ENCODE data around the gene ANKH.

DNA sequence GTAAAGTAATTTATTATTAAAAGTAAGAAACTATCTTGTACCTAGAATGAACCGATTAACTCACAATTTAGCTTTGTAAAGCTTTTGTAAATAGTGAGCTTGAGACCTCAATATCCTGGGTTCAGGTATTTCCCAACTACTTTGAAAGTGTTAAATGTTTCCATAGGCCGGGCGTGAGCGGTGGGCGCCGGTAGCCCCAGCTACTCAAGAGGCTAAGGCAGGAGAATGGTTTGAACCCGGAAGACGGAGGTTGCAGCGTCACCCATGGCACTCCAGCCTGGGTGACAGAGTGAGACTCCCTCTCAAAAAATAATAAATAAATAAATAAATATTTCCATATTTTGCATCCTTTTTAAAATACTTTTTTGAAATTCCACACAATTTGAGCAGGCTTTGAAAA is 1.5 kb upstream of the ANKH start:
- no peak for TF ChIP-seq POLR2A (IDR thresholded peaks at IDR 0.05; ENCODE audit: low read depth)
- no peak for TF ChIP-seq EP300 (IDR thresholded peaks at IDR 0.05)
- TF ChIP-seq, protein P1, sequence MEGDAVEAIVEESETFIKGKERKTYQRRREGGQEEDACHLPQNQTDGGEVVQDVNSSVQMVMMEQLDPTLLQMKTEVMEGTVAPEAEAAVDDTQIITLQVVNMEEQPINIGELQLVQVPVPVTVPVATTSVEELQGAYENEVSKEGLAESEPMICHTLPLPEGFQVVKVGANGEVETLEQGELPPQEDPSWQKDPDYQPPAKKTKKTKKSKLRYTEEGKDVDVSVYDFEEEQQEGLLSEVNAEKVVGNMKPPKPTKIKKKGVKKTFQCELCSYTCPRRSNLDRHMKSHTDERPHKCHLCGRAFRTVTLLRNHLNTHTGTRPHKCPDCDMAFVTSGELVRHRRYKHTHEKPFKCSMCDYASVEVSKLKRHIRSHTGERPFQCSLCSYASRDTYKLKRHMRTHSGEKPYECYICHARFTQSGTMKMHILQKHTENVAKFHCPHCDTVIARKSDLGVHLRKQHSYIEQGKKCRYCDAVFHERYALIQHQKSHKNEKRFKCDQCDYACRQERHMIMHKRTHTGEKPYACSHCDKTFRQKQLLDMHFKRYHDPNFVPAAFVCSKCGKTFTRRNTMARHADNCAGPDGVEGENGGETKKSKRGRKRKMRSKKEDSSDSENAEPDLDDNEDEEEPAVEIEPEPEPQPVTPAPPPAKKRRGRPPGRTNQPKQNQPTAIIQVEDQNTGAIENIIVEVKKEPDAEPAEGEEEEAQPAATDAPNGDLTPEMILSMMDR (IDR thresholded peaks at IDR 0.05) = no peak
